ENCODE data around the gene GMPR. TPM values are rescaled to one million over a fixed set of nuclear protein-coding genes. Genes with fewer than 3 reads are reported as not detected.
"Not testable (repeated sequence)": the region's sequence is repeated elsewhere in the genome, so short reads cannot be mapped to it uniquely, and the experiment has no call there.

Gene GMPR
- total RNA-seq, 1 donor from 2014 or later, result 2.4 TPM

DNA sequence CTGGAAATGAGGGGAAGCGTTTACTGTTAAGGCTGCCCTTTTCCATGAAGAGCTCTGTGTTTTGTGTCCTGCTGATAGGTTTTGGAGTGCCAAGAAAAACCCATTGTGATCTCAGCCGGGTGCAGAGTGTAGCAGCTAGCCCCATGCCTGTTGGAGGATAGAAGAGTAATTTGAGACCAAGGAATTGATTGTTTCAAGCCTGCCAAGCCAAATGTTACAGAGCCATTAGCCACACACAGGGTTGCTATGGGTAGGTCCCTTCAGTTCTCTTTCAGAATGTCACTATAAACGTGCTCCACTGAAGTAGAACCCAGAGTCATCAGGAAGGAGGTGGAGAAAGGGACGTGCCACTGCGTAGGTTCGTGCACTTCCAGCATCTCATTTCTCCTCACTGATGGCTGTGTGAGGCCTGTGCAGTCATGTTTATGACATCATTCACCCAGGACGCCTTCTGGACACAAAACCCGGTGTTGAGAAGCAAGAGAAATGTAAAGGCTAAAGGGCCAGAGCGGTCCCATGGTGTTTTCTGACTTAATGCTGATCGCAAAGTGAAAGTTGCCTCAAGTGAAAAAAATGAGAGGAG is 6.6 kb downstream of the GMPR start:
- intact Hi-C loops (cut with micrococcal nuclease), result no loop called here

DNA sequence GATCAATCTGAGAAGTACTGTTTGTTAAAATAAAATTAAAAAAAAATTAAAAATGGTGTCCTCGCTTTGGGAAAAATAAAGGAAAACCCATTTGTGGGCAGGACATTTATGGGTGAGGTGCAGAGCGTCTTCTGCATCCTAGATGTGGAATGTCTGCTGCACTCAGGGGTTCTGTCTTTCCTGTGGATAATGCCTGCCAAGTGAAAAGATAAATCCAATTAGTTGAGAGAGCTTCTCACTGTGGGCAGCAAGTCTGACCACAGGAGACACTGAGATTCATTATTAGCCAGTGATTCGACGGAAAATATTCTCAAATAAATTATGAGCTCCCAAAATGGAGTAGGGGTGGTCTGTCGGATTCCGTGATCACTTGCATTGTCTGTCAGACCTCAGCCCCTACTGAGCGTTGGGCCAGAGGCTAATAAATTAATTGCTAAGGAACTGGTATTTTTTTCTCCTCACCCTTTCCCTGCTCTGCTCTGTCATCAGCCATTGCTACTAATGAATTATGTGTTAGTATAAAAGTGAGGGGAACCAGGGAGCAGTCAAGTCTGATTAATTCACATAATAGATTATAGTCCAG is 10.0 kb downstream of the GMPR start:
- intact Hi-C loops (cut with micrococcal nuclease), result no loop called here

DNA sequence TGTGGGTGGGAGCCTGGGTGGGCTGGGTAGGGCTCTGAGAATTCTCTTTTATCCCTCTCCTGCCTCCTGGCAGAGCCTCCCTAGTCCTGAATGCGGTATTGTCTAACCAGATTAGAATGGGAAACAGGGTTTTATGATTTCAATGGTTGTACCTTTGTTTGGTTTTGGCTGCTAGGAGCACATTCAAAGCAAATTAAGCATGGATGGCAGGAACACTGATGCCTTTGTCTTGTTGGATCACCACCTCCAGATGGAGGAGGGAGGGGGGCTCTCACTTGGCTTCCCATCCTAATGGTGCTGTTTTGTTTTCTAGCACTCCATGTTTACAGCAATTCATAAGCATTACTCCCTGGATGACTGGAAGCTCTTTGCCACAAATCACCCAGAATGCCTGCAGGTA is 11.6 kb downstream of the GMPR start:
- intact Hi-C loops (cut with micrococcal nuclease), result no loop called here

- intact Hi-C loops (cut with micrococcal nuclease), result no loop called here
Measured at GRCh38 chr6:16251706-16252105, 13.3 kb downstream of the GMPR start.

GRCh38 chr6:16252686-16253299 is 14.4 kb downstream of the GMPR start:
- intact Hi-C loops (cut with micrococcal nuclease), result no loop called here

GRCh38 chr6:16253399-16254144 is 15.2 kb downstream of the GMPR start:
- intact Hi-C loops (cut with micrococcal nuclease), result no loop called here

- intact Hi-C loops (cut with micrococcal nuclease), result no loop called here
Measured at GRCh38 chr6:16254535-16254934, 16.1 kb downstream of the GMPR start.

- intact Hi-C loops (cut with micrococcal nuclease), result no loop called here
Measured at GRCh38 chr6:16256781-16257180, 18.4 kb downstream of the GMPR start.

GRCh38 chr6:16257999-16258708 is 19.8 kb downstream of the GMPR start:
- intact Hi-C loops (cut with micrococcal nuclease), result no loop called here

- intact Hi-C loops (cut with micrococcal nuclease), result no loop called here
Measured at GRCh38 chr6:16258709-16259075, 20.3 kb downstream of the GMPR start.

- intact Hi-C loops (cut with micrococcal nuclease), result not testable (repeated sequence)
Measured at GRCh38 chr6:16259604-16260003, 21.2 kb downstream of the GMPR start.

DNA sequence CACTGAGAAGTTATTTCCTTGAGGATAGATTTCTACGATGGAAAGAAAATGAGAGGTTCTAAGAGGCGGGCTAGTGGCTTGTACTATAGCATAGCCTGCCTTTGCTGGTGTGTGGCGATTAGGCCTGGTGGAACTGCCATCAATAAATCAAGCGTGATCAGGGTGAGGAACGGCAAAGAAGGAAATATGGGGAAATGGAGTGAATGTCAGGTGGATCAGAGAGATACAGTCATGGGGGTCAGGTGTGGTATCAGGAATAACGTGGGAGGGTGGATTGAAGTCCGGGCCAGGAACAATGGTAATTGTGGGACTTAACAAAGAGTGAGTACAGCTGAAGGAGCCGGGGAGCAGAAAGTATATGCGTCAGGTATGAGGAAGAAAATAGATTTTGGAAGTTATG is 22.2 kb downstream of the GMPR start:
- intact Hi-C loops (cut with micrococcal nuclease), result not testable (repeated sequence)

DNA sequence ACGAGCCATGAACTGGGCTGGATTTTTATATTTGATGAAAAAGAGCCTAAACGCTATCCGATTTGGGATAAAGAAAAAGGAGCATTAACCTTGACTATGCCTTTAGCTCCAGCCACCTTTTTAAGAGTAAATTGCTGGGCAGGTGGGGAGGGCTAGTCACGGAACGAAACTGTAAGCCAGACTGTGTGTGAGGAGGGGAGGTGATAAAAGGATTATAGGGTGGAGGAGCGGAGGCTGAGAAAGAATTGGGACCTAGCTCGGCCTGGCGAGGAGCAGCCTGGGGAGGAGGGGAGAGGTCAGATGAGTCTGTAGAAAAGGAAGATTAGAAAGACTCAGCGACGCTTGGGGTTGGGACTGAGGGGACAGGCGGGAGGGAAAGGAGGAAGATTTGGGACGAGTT is 24.4 kb downstream of the GMPR start:
- intact Hi-C loops (cut with micrococcal nuclease), result not testable (repeated sequence)

- intact Hi-C loops (cut with micrococcal nuclease), result not testable (repeated sequence)
Measured at GRCh38 chr6:16263464-16264099, 25.2 kb downstream of the GMPR start.

DNA sequence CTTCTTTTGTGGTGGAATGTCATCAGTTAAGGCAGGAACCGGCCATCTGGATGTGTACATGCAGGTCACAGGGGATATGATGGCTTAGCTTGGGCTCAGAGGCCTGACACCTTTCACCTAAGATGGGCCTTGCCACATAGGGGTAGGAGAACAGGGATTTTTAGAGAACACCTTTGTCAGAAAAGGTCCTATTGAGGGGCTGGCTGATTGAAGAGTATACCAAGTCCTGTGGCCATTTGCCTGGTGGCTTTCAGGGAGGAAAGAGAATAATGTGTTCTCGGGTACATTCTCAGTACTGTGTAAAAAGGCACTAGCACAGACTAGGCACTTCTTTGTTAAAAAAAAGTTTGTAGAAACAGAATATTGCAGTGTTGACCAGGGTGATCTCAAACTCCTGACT is 26.4 kb downstream of the GMPR start:
- intact Hi-C loops (cut with micrococcal nuclease), result no loop called here

GRCh38 chr6:16265351-16266341 is 27.3 kb downstream of the GMPR start:
- intact Hi-C loops (cut with micrococcal nuclease), result no loop called here

GRCh38 chr6:16267428-16268263 is 29.3 kb downstream of the GMPR start:
- intact Hi-C loops (cut with micrococcal nuclease), result no loop called here

DNA sequence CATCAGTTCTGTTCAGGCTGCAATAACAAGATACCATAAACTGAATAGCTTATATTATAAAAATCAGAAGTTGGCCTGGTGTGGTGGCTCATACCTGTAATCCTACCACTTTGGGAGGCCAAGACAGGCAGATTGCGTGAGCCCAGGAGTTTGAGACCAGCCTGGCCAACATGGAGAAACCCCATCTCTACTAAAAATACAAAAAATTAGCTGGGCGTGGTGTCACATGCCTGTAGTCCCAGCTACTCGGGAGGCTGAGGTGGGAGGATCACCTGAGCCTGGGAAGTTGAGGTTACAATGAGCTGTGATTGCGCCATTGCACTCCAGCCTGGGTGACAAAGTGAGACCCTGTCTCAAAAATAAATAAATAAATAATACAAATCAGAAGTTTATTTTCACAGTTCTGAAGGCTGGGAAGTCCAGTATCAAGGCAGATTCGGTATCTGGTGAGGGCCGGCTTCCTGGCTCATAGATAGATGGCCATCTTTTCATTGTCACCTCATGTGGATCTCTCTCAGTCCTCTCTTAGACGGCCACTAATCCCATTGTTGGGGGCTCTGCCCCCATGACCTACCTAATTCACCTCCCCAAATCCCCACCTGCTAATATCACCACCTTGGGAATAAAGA is 31.2 kb downstream of the GMPR start:
- intact Hi-C loops (cut with micrococcal nuclease), result not testable (repeated sequence)

All from T-helper 2 cell treated with Interferon-gamma antibody and Interleukin-4, amounts not matched to agents 100 ng/mL and 5 ng/mL, for 36 hours (primary cell).